ENCODE results near the gene FBXO41.
A peak's percentile ranks its signal among the peaks of the same experiment; 100 is the strongest.
"Not testable (repeated sequence)": the region's sequence is repeated elsewhere in the genome, so short reads cannot be mapped to it uniquely, and the experiment has no call there.

FBXO41 gene

GRCh38 chr2:73289304-73289703 is 5.0 kb upstream of the FBXO41 start:
- no peak for DNase-seq

- no peak for DNase-seq
These were observed 1.9 kb upstream of the FBXO41 start for GRCh38 chr2:73286134-73286655.

- peak; percentile 91 for DNase-seq
These were observed 971 bp upstream of the FBXO41 start for GRCh38 chr2:73285159-73285739.

GRCh38 chr2:73283545-73284295 is 558 bp downstream of the FBXO41 start:
- DNase-seq, result peak; percentile 73

- peak; percentile 45 for DNase-seq
These were observed 1.2 kb downstream of the FBXO41 start for GRCh38 chr2:73282924-73283544.

GRCh38 chr2:73281244-73281643 is 3.0 kb downstream of the FBXO41 start:
- no peak for DNase-seq

- no peak for DNase-seq
These were observed 4.4 kb downstream of the FBXO41 start for GRCh38 chr2:73279852-73280251.

GRCh38 chr2:73272270-73272669 is 12.0 kb downstream of the FBXO41 start:
- no peak for DNase-seq

GRCh38 chr2:73269686-73270465 is 14.4 kb downstream of the FBXO41 start:
- DNase-seq, result no peak

GRCh38 chr2:73268830-73269685 is 15.2 kb downstream of the FBXO41 start:
- DNase-seq, result no peak

- DNase-seq, result no peak
These were observed 15.9 kb downstream of the FBXO41 start for GRCh38 chr2:73268366-73268829.

GRCh38 chr2:73267008-73267407 is 17.3 kb downstream of the FBXO41 start:
- no peak for DNase-seq

- no peak for DNase-seq
These were observed 18.0 kb downstream of the FBXO41 start for GRCh38 chr2:73266061-73266901.

GRCh38 chr2:73265298-73266060 is 18.8 kb downstream of the FBXO41 start:
- no peak for DNase-seq

- DNase-seq, result no peak
These were observed 19.5 kb downstream of the FBXO41 start for GRCh38 chr2:73264783-73265182.

- DNase-seq, result no peak
These were observed 20.0 kb downstream of the FBXO41 start for GRCh38 chr2:73264332-73264606.

GRCh38 chr2:73263540-73264331 is 20.5 kb downstream of the FBXO41 start:
- DNase-seq, result no peak

GRCh38 chr2:73262691-73263429 is 21.4 kb downstream of the FBXO41 start:
- not testable (repeated sequence) for DNase-seq

- no peak for DNase-seq
These were observed 22.1 kb downstream of the FBXO41 start for GRCh38 chr2:73262108-73262651.

Data from RPMI8226 (cell line).